Posterior vena cava (tissue), 2 donors: ENCODE results near the gene FNDC4. TPM values are rescaled to one million over a fixed set of nuclear protein-coding genes. Genes with fewer than 3 reads are reported as not detected.

Experiments used
- DNase-seq: peaks from one replicate; pipeline ENCODE4 v3.0.0-alpha.2; 2020; ENCODE audit warnings: low spot score
- intact Hi-C, 2 donors: fragments of 100-400 bp; cut with DNase I; formaldehyde crosslinking; loops; one replicate each; pipeline versions ENCODE4 v1.14.1 to v1.14.2; 2022 to 2023
- total RNA-seq, 2 donors: library from RNA; stranded (reverse); fragmentation: NEBNext Ultra II Directional; extraction: Animal tissue kit (Norgen Biotek cat#: 25700); gene quantifications; one replicate each; pipeline ENCODE4 v1.2.1, GENCODE V29; 2021
- donor health status: DM: yes; HTN: yes; CAD: no.
- donor health status: DM: yes; HTN: yes; CAD: no.

Gene FNDC4
- total RNA-seq, 2 donors from 2014 or later, result 11.7 to 22.1 TPM

- intact Hi-C loops, result no loop called here
- DNase-seq, result peak; percentile 57
Observed at GRCh38 chr2:27441958-27442919, 52.8 kb downstream of the FNDC4 start, which contains the start of gene KRTCAP3. KRTCAP3 (plus strand) TSS chr2:27442381; CDS start chr2:27442413, 32 bp downstream.

Other genes with a start within 250 kb of the FNDC4 start
- gene SLC30A3, start 232.2 kb downstream of the FNDC4 start, total RNA-seq, result 1 to 10 TPM in 1 of 2 donors, under 1 TPM in 1; 0.24 to 1.4 TPM
- 1 to 10 TPM in 1 of 2 donors, under 1 TPM in 1; 0.19 to 1.0 TPM for gene DNAJC5G, start 219.8 kb downstream of the FNDC4 start, total RNA-seq
- under 1 TPM; 0.32 to 0.52 TPM for gene TRIM54, start 212.8 kb downstream of the FNDC4 start, total RNA-seq
- gene UCN, start 186.8 kb downstream of the FNDC4 start, total RNA-seq, result 1 to 10 TPM in 1 of 2 donors, under 1 TPM in 1; 0.95 to 1.2 TPM
- 10 to 100 TPM; 59.3 to 69.0 TPM for gene MPV17, start 172.1 kb downstream of the FNDC4 start, total RNA-seq
- 10 to 100 TPM; 36.9 to 41.3 TPM for gene GTF3C2, start 138.4 kb downstream of the FNDC4 start, total RNA-seq
- gene EIF2B4, start 124.9 kb downstream of the FNDC4 start, total RNA-seq, result 10 to 100 TPM; 30.1 to 36.2 TPM
- 10 to 100 TPM; 76.4 to 85.3 TPM for gene SNX17, start 124.6 kb downstream of the FNDC4 start, total RNA-seq
- 10 to 100 TPM; 15.6 to 15.7 TPM for gene ZNF513, start 114.5 kb downstream of the FNDC4 start, total RNA-seq
- gene PPM1G, start 85.6 kb downstream of the FNDC4 start, total RNA-seq, result 10 to 100 TPM; 38.8 to 41.6 TPM
- gene NRBP1, start 66.6 kb downstream of the FNDC4 start, total RNA-seq, result 10 to 100 TPM; 72.9 to 88.1 TPM
- 1 to 10 TPM in 1 of 2 donors, under 1 TPM in 1; 0.46 to 1.4 TPM for gene KRTCAP3, start 52.8 kb downstream of the FNDC4 start, total RNA-seq
- gene IFT172, start 5.5 kb downstream of the FNDC4 start, total RNA-seq, result 10 to 100 TPM; 15.8 to 23.4 TPM
- 1 to 10 TPM in 1 of 2 donors, under 1 TPM in 1; 0.65 to 2.9 TPM for gene GCKR, start 1.6 kb upstream of the FNDC4 start, total RNA-seq
- gene ZNF512, start 87.8 kb upstream of the FNDC4 start, total RNA-seq, result 10 to 100 TPM; 25.2 to 27.4 TPM
- gene CCDC121, start 133.8 kb upstream of the FNDC4 start, total RNA-seq, result 1 to 10 TPM; 3.3 to 4.3 TPM
- gene GPN1, start 133.8 kb upstream of the FNDC4 start, total RNA-seq, result 10 to 100 TPM; 17.9 to 18.3 TPM
- gene SUPT7L, start 168.4 kb upstream of the FNDC4 start, total RNA-seq, result 10 to 100 TPM; 18.4 to 22.8 TPM
- gene SLC4A1AP, start 168.7 kb upstream of the FNDC4 start, total RNA-seq, result 10 to 100 TPM; 15.0 to 17.2 TPM